ENCODE data around the gene PPP1R27.

The PPP1R27 gene

DNA sequence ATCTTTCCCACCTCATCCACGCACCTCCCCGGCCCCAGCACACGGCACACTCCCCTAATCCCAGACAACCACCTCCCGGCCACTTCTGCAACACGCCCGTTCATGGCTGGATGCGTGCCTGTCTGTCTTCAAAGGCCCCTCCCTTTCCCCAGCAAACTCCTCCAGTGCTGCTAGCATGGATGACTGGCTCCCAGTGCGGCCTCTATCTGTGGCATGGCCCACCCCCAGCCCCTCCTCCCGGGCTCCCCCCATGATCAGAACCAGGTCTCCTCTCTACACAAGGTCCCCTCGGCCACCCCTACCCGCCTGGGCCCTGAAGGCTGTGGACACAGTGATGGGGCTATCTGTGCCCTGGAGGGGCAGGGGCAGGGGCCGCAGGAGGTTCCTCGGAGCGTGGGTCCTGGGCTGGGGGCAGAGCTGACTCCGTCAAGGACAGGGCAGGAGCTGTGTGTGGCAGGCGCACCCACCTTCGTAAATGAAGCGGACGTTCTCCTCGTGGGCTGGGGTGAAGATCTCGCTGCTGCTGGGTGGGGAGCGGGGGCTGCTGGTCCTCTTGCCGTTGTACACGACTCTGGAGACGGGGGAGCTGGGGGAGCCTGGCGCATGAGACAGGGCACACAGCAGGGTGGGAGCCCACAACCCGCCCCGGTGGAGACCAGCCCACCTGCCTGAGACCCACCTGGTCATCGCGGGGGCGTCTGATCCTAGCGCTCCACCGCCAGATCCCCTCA, 10.9 kb downstream of the PPP1R27 start:
- no peak for DNase-seq
- intact Hi-C loops (cut with DNase I), result no loop called here

GRCh38 chr17:81822996-81823819, 11.6 kb downstream of the PPP1R27 start:
- intact Hi-C loops (cut with DNase I), result no loop called here
- DNase-seq, result no peak

GRCh38 chr17:81822312-81822637, 12.6 kb downstream of the PPP1R27 start:
- intact Hi-C loops (cut with DNase I), result no loop called here
- DNase-seq, result no peak

DNA sequence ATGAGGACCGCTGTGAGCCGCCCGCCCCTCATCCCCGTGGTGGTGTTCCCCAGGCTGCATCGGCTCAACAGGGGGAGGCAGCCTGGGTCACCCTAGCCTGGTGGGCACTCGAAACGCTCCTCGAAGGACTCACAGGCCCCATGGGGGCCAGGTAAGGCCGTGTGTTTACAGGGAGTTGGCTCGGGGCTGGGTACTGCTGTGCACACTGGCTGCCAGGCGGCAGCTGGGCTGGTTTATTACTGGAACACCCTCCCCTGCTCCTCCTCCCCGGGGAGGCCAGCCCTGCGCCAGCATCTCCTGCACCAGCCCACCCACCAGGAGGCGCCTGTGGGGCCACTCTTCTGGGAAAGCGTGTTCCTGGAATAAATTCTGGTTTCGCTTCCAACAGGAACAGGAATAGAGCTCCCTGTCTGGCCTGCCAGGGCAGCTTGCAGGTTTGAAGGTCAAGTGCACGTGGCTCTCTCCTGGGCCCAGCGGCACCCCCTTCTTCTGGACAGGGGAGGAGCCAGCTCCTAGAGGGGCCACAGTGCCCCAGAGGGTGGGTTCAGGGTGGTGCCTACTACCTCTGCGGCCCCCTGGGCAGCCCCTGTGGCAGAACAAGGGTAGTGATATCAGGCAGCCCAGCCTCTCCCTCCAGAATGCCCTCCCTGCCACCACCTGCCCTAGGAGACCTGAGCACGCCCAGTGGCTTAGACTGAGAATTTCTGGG, 13.1 kb downstream of the PPP1R27 start:
- intact Hi-C loops (cut with DNase I), result no loop called here
- DNase-seq, result peak; percentile 28 to 97 (median 70)

GRCh38 chr17:81821147-81821546, 13.7 kb downstream of the PPP1R27 start:
- DNase-seq, result no peak
- intact Hi-C loops (cut with DNase I), result no loop called here

- intact Hi-C loops (cut with DNase I), result no loop called here
- no peak for DNase-seq
These were observed 15.1 kb downstream of the PPP1R27 start for GRCh38 chr17:81819708-81820107.

- intact Hi-C loops (cut with DNase I), result no loop called here
- no peak for DNase-seq
These were observed 17.1 kb downstream of the PPP1R27 start for GRCh38 chr17:81817758-81818147.

DNA sequence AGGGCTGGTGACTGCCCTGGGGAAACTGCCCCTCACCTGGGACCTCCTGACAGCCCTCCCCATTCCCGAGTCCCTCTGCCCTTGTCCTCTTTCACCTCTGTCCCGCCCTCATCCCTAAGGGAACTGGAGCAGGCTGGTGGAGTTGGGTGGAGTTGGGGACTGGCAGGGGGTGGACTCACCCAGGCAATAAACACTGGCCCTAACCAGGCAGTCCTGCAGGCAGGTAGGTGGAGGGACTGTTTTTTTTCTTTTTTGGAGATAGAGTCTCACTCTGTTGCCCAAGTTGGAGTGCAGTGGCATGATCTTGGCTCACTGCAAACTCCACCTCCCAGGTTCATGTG, 19.2 kb downstream of the PPP1R27 start:
- intact Hi-C loops (cut with DNase I), result no loop called here
- no peak for DNase-seq

- intact Hi-C loops (cut with DNase I), result no loop called here
- DNase-seq, result no peak
These were observed 19.9 kb downstream of the PPP1R27 start for GRCh38 chr17:81814748-81815645.

GRCh38 chr17:81813861-81814683, 20.8 kb downstream of the PPP1R27 start:
- DNase-seq, result no peak
- intact Hi-C loops (cut with DNase I), result no loop called here

GRCh38 chr17:81813371-81813684, 21.5 kb downstream of the PPP1R27 start:
- intact Hi-C loops (cut with DNase I), result no loop called here
- no peak for DNase-seq

- DNase-seq, result no peak
- intact Hi-C loops (cut with DNase I), result no loop called here
These were observed 22.1 kb downstream of the PPP1R27 start for GRCh38 chr17:81812571-81813370.

DNA sequence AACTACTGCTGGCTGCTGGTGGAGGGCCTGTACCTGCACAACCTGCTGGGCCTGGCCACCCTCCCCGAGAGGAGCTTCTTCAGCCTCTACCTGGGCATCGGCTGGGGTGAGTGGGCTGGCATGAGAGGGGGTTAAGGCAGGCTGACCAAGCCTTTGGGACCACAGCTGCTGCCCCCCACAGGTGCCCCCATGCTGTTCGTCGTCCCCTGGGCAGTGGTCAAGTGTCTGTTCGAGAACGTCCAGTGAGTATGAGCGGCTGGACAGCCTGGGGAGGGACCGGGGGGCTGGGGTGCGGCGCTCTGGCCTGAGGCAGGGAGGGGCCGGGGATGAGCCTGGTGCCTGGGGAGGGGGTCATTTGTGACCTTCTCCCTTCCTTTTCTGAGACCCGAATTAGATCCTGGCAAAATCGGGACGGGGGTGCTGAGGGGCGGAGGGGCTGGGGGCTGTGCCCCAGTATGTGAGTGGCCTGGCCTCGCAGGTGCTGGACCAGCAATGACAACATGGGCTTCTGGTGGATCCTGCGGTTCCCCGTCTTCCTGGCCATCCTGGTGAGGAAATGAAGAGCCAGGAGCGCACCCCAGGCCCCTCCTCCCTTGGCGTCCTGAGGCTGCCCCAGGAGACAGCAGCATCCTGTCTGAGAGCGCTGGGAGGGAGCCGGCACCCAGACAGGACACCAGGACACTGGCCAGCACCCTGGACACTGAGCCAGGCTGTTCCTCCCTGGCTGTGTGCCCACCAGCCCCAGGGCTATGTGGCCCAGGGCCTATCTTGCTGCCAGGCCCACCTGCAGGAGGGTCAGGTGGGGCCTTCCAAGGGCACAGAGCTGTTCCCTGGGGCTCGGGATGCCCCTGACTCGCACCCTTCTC, 22.9 kb downstream of the PPP1R27 start:
- no peak for DNase-seq
- intact Hi-C loops (cut with DNase I), result no loop called here

DNA sequence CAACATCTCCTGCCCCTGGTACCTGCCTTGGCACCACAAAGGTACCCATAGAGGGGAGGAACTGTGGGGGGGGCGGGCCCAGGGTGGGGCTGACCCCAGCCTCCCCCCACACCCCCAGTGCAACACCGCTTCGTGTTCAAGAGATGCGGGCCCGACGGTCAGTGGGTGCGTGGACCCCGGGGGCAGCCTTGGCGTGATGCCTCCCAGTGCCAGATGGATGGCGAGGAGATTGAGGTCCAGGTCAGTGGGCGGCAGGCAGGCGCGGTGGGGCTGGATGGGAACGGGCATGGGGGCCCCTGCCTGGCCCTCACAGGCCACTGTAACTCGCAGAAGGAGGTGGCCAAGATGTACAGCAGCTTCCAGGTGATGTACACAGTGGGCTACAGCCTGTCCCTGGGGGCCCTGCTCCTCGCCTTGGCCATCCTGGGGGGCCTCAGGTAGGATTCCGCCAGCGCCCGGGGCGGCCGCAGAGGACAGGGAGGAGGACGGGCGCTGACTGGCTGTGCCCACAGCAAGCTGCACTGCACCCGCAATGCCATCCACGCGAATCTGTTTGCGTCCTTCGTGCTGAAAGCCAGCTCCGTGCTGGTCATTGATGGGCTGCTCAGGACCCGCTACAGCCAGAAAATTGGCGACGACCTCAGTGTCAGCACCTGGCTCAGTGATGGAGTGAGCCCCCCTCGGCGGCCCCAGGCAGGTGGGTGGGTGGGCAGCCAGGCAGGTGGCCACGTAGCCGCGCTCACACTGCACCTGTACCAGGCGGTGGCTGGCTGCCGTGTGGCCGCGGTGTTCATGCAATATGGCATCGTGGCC, 23.8 kb downstream of the PPP1R27 start:
- DNase-seq, result no peak
- intact Hi-C loops (cut with DNase I), result no loop called here

DNA sequence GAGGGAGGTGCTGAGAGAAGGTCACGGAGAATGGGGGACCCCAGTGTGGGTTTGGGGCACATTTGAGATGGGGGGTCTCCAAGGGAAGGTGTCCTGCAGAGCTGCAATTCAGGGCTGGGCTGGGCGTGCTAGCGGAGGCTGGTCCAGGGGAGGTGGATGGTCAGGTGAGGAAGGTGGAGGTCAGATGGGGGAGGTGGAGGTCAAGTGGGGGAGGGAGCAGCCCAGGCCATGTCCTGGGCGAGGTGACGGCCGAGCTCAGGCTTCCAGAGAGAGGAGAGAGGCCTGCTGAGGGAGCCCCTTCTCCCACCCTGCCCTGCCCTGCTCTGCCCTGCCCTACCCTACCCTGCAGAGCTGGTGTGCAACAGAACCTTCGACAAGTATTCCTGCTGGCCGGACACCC, 24.4 kb downstream of the PPP1R27 start:
- intact Hi-C loops (cut with DNase I), result no loop called here
- DNase-seq, result no peak

DNA sequence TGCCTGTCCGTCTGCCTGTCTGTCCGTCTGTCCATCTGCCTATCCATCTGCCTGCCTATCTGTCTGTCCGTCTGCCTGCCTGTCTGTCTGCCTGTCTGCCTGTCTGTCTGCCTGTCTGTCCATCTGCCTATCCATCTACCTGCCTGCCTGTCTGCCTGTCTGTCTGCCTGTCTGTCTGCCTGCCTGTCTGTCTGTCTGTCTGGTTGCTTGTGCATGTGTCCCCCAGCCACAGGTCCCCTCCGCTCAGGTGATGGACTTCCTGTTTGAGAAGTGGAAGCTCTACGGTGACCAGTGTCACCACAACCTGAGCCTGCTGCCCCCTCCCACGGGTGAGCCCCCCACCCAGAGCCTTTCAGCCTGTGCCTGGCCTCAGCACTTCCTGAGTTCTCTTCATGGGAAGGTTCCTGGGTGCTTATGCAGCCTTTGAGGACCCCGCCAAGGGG, 25.3 kb downstream of the PPP1R27 start:
- DNase-seq, result no peak
- intact Hi-C loops (cut with DNase I), result no loop called here

All from posterior cingulate gyrus (tissue), 11 donors.